GM12864 (cell line): ENCODE results near the gene MCM10.

Experiments
- DNase-seq: peaks from one replicate; pipeline ENCODE4 v3.0.0-alpha.2; 2011; ENCODE audit warnings: low read depth
- H3K4me3 ChIP-seq: 2 replicates; pipeline ENCODE4 v1.5.1; 2011; ENCODE audit warnings: mild to moderate bottlenecking, low read depth, low read length, control low read depth
- CTCF ChIP-seq: IDR thresholded peaks from 2 replicates; pipeline ENCODE4 v1.5.1; 2011; ENCODE audit warnings: low read depth, mild to moderate bottlenecking, moderate library complexity, low read length, control low read depth, inconsistent platforms; ENCODE audit errors: missing control alignments

The MCM10 gene

GRCh38 chr10:13253726-13254125, 92.4 kb downstream of the MCM10 start:
- H3K4me3 ChIP-seq = no peak overlapping the region
- no peak for DNase-seq
- no peak for TF ChIP-seq CTCF

- DNase-seq = no peak
- TF ChIP-seq CTCF = no peak
- H3K4me3 ChIP-seq = no peak overlapping the region
Measured at GRCh38 chr10:13256627-13257026, 95.3 kb downstream of the MCM10 start.

DNA sequence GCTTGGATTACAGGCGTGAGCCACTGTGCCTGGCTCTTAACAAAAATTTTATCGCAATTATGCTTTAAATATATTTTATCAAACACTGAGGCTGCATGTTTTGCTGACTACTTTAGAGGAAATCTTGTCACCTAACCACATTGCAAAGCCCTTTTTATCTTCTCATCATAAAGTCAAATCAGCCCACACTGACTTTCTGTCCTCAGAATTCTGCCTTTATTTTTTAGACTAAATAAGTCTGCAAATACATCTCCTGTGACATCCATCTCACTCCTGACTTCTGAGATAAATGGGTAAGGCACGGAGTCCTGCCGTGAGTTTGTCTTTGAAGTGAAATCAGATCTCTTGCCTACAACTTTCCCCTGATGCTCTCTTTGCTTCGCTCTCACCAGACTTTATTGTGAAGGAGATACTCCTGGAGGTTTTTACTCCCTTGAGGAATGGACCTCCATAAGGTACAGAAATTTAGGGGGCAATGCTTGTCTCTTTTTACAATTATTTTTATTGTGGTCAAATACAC, 96.3 kb downstream of the MCM10 start:
- no peak for DNase-seq
- no peak for TF ChIP-seq CTCF
- H3K4me3 ChIP-seq = no peak overlapping the region
